ENCODE data around the gene NUP93. TPM values are rescaled to one million over a fixed set of nuclear protein-coding genes. Genes with fewer than 3 reads are reported as not detected.

Gene NUP93
- polyA plus RNA-seq, 1 experiment, result 46.4 TPM

DNA sequence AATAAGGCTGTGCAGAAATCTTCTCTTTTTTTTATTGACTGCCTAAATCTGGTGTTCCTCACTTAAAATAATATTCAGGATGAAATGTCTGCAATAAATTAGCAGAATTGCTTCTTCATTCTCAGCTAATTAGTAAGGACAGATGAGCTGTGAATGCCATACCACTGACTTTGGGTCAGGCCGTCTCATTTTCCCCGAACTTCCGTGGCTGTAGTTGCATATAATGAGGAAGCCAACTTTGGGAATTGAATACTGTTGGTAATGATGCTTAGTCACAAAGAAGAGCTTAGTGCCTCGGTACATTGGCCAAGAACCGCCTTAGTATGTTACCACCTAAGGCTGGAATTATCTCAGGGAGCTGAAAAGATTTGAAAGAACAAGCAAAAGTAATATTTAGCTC, 47.6 kb downstream of the NUP93 start:
- Histone ChIP-seq H3K4me3 (ENCODE audit: low read depth, low read length) (no peak overlapping the region), H3K27me3 (ENCODE audit: control insufficient read depth, insufficient read depth, low read length) (no peaks in the 10 kb centered on the region), H3K27ac (ENCODE audit: low read depth, low read length) (no peak overlapping the region), H3K9me3 (ENCODE audit: control insufficient read depth, insufficient read depth, low read length) (no peaks in the 10 kb centered on the region)
- ChIA-PET POLR2A (no interaction called here), CTCF (interaction anchor here (1.0 to 2.7 kb wide), 2 partner anchors 9 to 16 kb away, joined by 4 to 8 read pairs; no protein-coding TSS in a partner anchor)
- no peak for DNase-seq (ENCODE audit: low read depth, low spot score)
- TF ChIP-seq, protein P1, sequence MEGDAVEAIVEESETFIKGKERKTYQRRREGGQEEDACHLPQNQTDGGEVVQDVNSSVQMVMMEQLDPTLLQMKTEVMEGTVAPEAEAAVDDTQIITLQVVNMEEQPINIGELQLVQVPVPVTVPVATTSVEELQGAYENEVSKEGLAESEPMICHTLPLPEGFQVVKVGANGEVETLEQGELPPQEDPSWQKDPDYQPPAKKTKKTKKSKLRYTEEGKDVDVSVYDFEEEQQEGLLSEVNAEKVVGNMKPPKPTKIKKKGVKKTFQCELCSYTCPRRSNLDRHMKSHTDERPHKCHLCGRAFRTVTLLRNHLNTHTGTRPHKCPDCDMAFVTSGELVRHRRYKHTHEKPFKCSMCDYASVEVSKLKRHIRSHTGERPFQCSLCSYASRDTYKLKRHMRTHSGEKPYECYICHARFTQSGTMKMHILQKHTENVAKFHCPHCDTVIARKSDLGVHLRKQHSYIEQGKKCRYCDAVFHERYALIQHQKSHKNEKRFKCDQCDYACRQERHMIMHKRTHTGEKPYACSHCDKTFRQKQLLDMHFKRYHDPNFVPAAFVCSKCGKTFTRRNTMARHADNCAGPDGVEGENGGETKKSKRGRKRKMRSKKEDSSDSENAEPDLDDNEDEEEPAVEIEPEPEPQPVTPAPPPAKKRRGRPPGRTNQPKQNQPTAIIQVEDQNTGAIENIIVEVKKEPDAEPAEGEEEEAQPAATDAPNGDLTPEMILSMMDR (IDR thresholded peaks at IDR 0.05; ENCODE audit: low read depth, low read length), result no peak

DNA sequence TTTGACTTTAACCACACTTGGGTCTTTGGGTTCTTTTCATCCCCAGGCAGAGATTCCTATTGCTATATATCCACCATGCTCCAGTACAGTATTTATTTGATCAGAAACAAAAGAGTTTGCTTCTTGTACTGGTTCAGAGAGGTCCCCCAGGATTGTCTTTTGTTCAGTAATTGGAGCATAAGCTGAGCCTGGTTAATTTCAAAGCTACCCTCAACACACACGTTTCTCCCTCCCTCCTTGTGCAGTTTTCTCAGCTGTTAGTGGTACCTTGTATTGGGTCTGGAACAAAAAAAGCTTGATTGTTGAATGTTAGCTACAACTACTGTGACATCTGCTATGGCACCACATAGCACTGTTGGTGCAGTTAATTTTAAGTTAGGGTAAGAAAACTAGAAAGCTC, 50.0 kb downstream of the NUP93 start:
- TF ChIP-seq, protein P1 (IDR thresholded peaks at IDR 0.05; ENCODE audit: low read depth, low read length), result no peak
- Histone ChIP-seq H3K9me3 (ENCODE audit: control insufficient read depth, insufficient read depth, low read length) (no peaks in the 10 kb centered on the region), H3K4me3 (ENCODE audit: low read depth, low read length) (no peak overlapping the region), H3K27ac (ENCODE audit: low read depth, low read length) (no peak overlapping the region), H3K27me3 (ENCODE audit: control insufficient read depth, insufficient read depth, low read length) (no peaks in the 10 kb centered on the region)
- POLR2A ChIA-PET, result interaction anchor here (0.6 kb wide), 1 partner anchor 288 kb away, joined by 3 read pairs; no protein-coding TSS in a partner anchor
- CTCF ChIA-PET, result interaction anchor here (1.2 to 1.9 kb wide), 3 partner anchors 9 to 14 kb away, joined by 3 to 9 read pairs (median 4); no protein-coding TSS in a partner anchor
- no peak for DNase-seq (ENCODE audit: low read depth, low spot score)

DNA sequence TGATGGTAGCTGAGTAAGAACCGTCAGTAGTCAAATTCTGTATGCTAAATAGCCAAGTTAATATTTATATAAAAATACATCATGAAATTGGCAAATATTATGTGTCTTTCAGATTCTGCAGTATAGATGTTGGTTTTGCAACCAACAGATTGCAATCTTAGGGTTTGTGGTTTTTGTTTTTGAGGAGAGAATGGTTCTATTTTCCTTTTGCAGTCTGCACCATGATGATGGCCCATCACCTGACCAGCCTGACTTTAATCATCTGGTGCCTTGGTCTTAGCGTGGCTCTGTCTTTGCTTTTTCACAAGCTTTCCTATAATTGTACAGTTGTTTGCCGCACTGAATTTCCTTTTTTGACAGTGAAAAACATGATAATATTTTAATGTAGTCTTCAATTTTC, 50.7 kb downstream of the NUP93 start:
- H3K27me3 ChIP-seq (ENCODE audit: control insufficient read depth, insufficient read depth, low read length), result no peaks in the 10 kb centered on the region
- no peak overlapping the region for H3K4me3 ChIP-seq (ENCODE audit: low read depth, low read length)
- H3K9me3 ChIP-seq (ENCODE audit: control insufficient read depth, insufficient read depth, low read length), result no peaks in the 10 kb centered on the region
- TF ChIP-seq, protein P1 (IDR thresholded peaks at IDR 0.05; ENCODE audit: low read depth, low read length), result no peak
- DNase-seq (ENCODE audit: low read depth, low spot score), result no peak
- ChIA-PET CTCF (interaction anchor here (1.2 to 1.9 kb wide), 3 partner anchors 8 to 13 kb away, joined by 3 to 9 read pairs (median 4); no protein-coding TSS in a partner anchor), POLR2A (no interaction called here)
- no peak overlapping the region for H3K27ac ChIP-seq (ENCODE audit: low read depth, low read length)

DNA sequence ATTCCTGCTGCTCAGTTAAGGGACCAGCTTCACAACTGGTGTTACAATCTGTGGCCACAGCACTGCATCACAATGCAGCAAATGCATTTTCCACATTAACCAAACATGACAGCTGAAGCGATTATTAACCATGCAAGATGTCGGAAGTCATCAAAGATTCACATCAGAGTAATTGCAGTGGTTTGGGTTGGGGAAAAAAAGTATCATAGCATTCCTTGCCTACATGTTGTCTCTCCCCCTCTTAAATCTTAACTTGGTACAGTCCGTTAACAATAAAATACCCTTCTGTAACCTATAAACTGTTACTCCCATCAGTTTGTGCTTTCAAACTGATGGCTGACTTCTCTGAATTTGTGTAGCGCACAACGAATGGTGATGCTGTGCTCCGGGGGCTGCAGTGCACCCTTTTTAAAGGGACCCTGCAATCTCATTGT, 51.6 kb downstream of the NUP93 start:
- no peak overlapping the region for H3K4me3 ChIP-seq (ENCODE audit: low read depth, low read length)
- POLR2A ChIA-PET, result no interaction called here
- TF ChIP-seq, protein P1 (IDR thresholded peaks at IDR 0.05; ENCODE audit: low read depth, low read length), result no peak
- no peaks in the 10 kb centered on the region for H3K9me3 ChIP-seq (ENCODE audit: control insufficient read depth, insufficient read depth, low read length)
- no peak for DNase-seq (ENCODE audit: low read depth, low spot score)
- no peak overlapping the region for H3K27ac ChIP-seq (ENCODE audit: low read depth, low read length)
- H3K27me3 ChIP-seq (ENCODE audit: control insufficient read depth, insufficient read depth, low read length), result no peaks in the 10 kb centered on the region
- CTCF ChIA-PET, result interaction anchor here (1.9 kb wide), 2 partner anchors 11 to 12 kb away, joined by 4 to 9 read pairs; no protein-coding TSS in a partner anchor

DNA sequence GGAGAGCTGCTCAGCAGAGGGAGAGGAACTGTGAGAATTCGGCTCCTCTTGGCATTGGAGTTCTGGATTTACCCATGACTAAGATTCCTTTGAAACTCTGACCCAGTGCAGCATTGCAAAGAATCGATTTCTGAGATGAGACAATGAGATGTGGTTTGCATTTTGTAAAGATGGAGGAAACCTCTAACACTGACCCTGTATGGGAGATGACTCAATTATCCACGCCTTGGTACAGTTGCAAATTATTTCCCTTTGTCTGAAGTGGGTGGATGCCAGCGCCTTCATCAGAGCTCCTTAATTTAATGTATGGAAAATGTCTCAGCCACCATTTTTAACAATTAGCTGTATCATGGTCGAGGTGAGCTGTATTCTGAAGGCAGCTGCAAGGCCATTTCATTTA, 53.4 kb downstream of the NUP93 start:
- Histone ChIP-seq H3K4me3 (ENCODE audit: low read depth, low read length) (no peak overlapping the region), H3K27ac (ENCODE audit: low read depth, low read length) (no peak overlapping the region), H3K27me3 (ENCODE audit: control insufficient read depth, insufficient read depth, low read length) (no peaks in the 10 kb centered on the region), H3K9me3 (ENCODE audit: control insufficient read depth, insufficient read depth, low read length) (no peaks in the 10 kb centered on the region)
- POLR2A ChIA-PET, result no interaction called here
- TF ChIP-seq, protein P1 (IDR thresholded peaks at IDR 0.05; ENCODE audit: low read depth, low read length), result no peak
- no peak for DNase-seq (ENCODE audit: low read depth, low spot score)
- CTCF ChIA-PET, result interaction anchor here (2.6 kb wide), 1 partner anchor 10 kb away, joined by 17 read pairs; no protein-coding TSS in a partner anchor

Measured in AG04450 (cell line).